PC-9 (cell line): ENCODE measurements around the gene NEK8.

Source experiments
- CTCF ChIP-seq: fragments of 200-600 bp; sonication (generic); conservative IDR thresholded peaks from 2 replicates; pipeline ENCODE4 v1.6.1; 2017; ENCODE audit warnings: mixed run types, antibody characterized with exemption, mild to moderate bottlenecking, moderate library complexity
- EZH2 ChIP-seq: fragments of 200-600 bp; sonication (generic); IDR thresholded peaks from 2 replicates; pipeline ENCODE4 v1.8.0; 2017; ENCODE audit warnings: antibody characterized with exemption, low read depth

GRCh38 chr17:28689011-28689410, 39.6 kb upstream of the NEK8 start:
- no peak for TF ChIP-seq CTCF
- no peak for TF ChIP-seq EZH2
